Liver (tissue), 9 donors: ENCODE results near the gene PARM1. TPM values are rescaled to one million over a fixed set of nuclear protein-coding genes. Genes with fewer than 3 reads are reported as not detected.

Experiments
- DNase-seq: peaks from one replicate; pipeline ENCODE4 v3.0.0-alpha.2; 2017; ENCODE audit warnings: low spot score
- H3K27ac ChIP-seq, 2 donors: one replicate each; pipeline ENCODE4 v1.7.0; 2013; ENCODE audit warnings: inconsistent platforms in 2 of 2, low read length in 2 of 2, control low read depth in 1 of 2, low read depth in 1 of 2, mild to moderate bottlenecking in 1 of 2
- H3K27me3 ChIP-seq, 4 donors: one replicate each; pipeline versions ENCODE4 v1.6.1 to v1.7.0; 2013; ENCODE audit warnings: low read length in 3 of 4, inconsistent platforms in 1 of 4, mild to moderate bottlenecking in 1 of 4, moderate library complexity in 1 of 4; ENCODE audit not compliant: control insufficient read depth in 4 of 4, insufficient read depth in 4 of 4
- H3K36me3 ChIP-seq, 4 donors: one replicate each; pipeline versions ENCODE4 v1.6.1 to v1.7.0; 2013; ENCODE audit warnings: low read length in 3 of 4, mild to moderate bottlenecking in 3 of 4, low read depth in 1 of 4, moderate library complexity in 1 of 4; ENCODE audit not compliant: control insufficient read depth in 4 of 4, insufficient read depth in 3 of 4
- H3K4me1 ChIP-seq, 4 donors: one replicate each; pipeline versions ENCODE4 v1.6.1 to v1.7.0; 2013; ENCODE audit warnings: low read length in 3 of 4, mild to moderate bottlenecking in 3 of 4, moderate library complexity in 1 of 4; ENCODE audit not compliant: control insufficient read depth in 4 of 4, insufficient read depth in 4 of 4
- H3K4me3 ChIP-seq, 3 donors: one replicate each; pipeline versions ENCODE4 v1.6.1 to v1.7.0; 2013; ENCODE audit warnings: low read length in 3 of 3, control low read depth in 1 of 3, low read depth in 1 of 3, mild to moderate bottlenecking in 1 of 3
- H3K9ac ChIP-seq, 2 donors: one replicate each; pipeline ENCODE4 v1.7.0; 2013; ENCODE audit warnings: low read length in 2 of 2, mild to moderate bottlenecking in 2 of 2, moderate library complexity in 2 of 2, control low read depth in 1 of 2, low read depth in 1 of 2
- H3K9me3 ChIP-seq, 4 donors: one replicate each; pipeline versions ENCODE4 v1.6.1 to v1.7.0; 2013; ENCODE audit warnings: low read length in 3 of 4; ENCODE audit not compliant: control insufficient read depth in 4 of 4
- EGR1 ChIP-seq, 2 donors: IDR thresholded peaks; 2 replicates each; pipeline ENCODE4 v1.6.1; 2016 to 2018; ENCODE audit warnings: antibody characterized with exemption in 2 of 2, low read depth in 2 of 2
- FOXA1 ChIP-seq: IDR thresholded peaks from 2 replicates; pipeline ENCODE4 v1.6.1; 2016; ENCODE audit warnings: antibody characterized with exemption
- FOXA2 ChIP-seq: IDR thresholded peaks from 2 replicates; pipeline ENCODE4 v1.6.1; 2016; ENCODE audit warnings: antibody characterized with exemption
- GABPA ChIP-seq, 2 donors: IDR thresholded peaks in 1 of 2; conservative IDR thresholded peaks in 1 of 2; 2 replicates each; pipeline ENCODE4 v1.6.1; 2016; ENCODE audit warnings: antibody characterized with exemption in 2 of 2, mild to moderate bottlenecking in 1 of 2, moderate library complexity in 1 of 2
- HNF4A ChIP-seq, 2 donors: conservative IDR thresholded peaks; 2 replicates each; pipeline ENCODE4 v1.6.1; 2016; ENCODE audit warnings: antibody characterized with exemption in 2 of 2, mild to moderate bottlenecking in 2 of 2
- HNF4G ChIP-seq: IDR thresholded peaks from 2 replicates; pipeline ENCODE4 v1.6.1; 2016; ENCODE audit warnings: antibody characterized with exemption
- JUND ChIP-seq, 2 donors: IDR thresholded peaks; 2 replicates each; pipeline ENCODE4 v1.6.1; 2016; ENCODE audit warnings: antibody characterized with exemption in 2 of 2
- RAD21 ChIP-seq, 2 donors: IDR thresholded peaks; 2 replicates each; pipeline ENCODE4 v1.6.1; 2016; ENCODE audit warnings: antibody characterized with exemption in 2 of 2, mild to moderate bottlenecking in 2 of 2
- RXRA ChIP-seq, 2 donors: IDR thresholded peaks; 2 replicates each; pipeline ENCODE4 v1.6.1; 2017 to 2018; ENCODE audit warnings: antibody characterized with exemption in 2 of 2, mild to moderate bottlenecking in 1 of 2
- SP1 ChIP-seq: IDR thresholded peaks from 2 replicates; pipeline ENCODE4 v1.6.1; 2018; ENCODE audit warnings: antibody characterized with exemption, mild to moderate bottlenecking
- TAF1 ChIP-seq: conservative IDR thresholded peaks from 2 replicates; pipeline ENCODE4 v1.6.1; 2016; ENCODE audit warnings: antibody characterized with exemption, mild to moderate bottlenecking
- YY1 ChIP-seq: IDR thresholded peaks from 2 replicates; pipeline ENCODE4 v1.6.1; 2016; ENCODE audit warnings: antibody characterized with exemption, mild to moderate bottlenecking
- WGBS: extraction: QIAGEN DNeasy Blood & Tissue Kit; methylation state at CpG from one replicate; pipeline ENCODE4 v1.1.7; 2013; 5-methylcytosine and 5-hydroxymethylcytosine counted together
- polyA plus RNA-seq, 2 donors: library from polyadenylated mRNA; stranded (reverse) in 1 of 2; unstranded in 1 of 2; fragments of 200-250 nt in 1 of 2; fragments of >200 nt in 1 of 2; fragmentation: Nextera tagmentation in 1 of 2; extraction: Ambion mirVana in 1 of 2; gene quantifications; one replicate each; pipeline versions ENCODE4 v1.2.1 to v1.2.3, GENCODE V29; 2013 to 2015
- total RNA-seq, 2 donors: library from RNA; depleted of rRNA; stranded (reverse); fragments of >200 nt; gene quantifications; one replicate each; pipeline ENCODE4 v1.2.3, GENCODE V29; 2014
- TF ChIP-seq, protein P1 (sequence below): fragments of 150-350 bp; IDR thresholded peaks from 2 replicates; pipeline ENCODE4 v1.5.1; 2017; ENCODE audit warnings: improper control_type of control experiment, low read depth, low read length; ENCODE audit not compliant: missing input control
- TF ChIP-seq, protein P2 (sequence below): IDR thresholded peaks from 2 replicates; pipeline ENCODE4 v1.6.1; 2016; ENCODE audit warnings: antibody characterized with exemption
- TF ChIP-seq, protein P3 (sequence below): IDR thresholded peaks from 2 replicates; pipeline ENCODE4 v1.6.1; 2016; ENCODE audit warnings: antibody characterized with exemption
- TF ChIP-seq, protein P4 (sequence below): IDR thresholded peaks from 2 replicates; pipeline ENCODE4 v1.6.1; 2016; ENCODE audit warnings: antibody characterized with exemption, mild to moderate bottlenecking
- donor health status: healthy.
- donor health status: healthy.
- donor health status: healthy.
- donor health status: healthy.
- donor health status: healthy.

PARM1 gene, protein sequence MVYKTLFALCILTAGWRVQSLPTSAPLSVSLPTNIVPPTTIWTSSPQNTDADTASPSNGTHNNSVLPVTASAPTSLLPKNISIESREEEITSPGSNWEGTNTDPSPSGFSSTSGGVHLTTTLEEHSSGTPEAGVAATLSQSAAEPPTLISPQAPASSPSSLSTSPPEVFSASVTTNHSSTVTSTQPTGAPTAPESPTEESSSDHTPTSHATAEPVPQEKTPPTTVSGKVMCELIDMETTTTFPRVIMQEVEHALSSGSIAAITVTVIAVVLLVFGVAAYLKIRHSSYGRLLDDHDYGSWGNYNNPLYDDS
- total RNA-seq (1 to 10 TPM in 1 of 2 donors, under 1 TPM in 1; 0.47 to 2.2 TPM), polyA plus RNA-seq (1 to 10 TPM in 1 of 2 donors, under 1 TPM in 1; 0.42 to 1.0 TPM)

DNA sequence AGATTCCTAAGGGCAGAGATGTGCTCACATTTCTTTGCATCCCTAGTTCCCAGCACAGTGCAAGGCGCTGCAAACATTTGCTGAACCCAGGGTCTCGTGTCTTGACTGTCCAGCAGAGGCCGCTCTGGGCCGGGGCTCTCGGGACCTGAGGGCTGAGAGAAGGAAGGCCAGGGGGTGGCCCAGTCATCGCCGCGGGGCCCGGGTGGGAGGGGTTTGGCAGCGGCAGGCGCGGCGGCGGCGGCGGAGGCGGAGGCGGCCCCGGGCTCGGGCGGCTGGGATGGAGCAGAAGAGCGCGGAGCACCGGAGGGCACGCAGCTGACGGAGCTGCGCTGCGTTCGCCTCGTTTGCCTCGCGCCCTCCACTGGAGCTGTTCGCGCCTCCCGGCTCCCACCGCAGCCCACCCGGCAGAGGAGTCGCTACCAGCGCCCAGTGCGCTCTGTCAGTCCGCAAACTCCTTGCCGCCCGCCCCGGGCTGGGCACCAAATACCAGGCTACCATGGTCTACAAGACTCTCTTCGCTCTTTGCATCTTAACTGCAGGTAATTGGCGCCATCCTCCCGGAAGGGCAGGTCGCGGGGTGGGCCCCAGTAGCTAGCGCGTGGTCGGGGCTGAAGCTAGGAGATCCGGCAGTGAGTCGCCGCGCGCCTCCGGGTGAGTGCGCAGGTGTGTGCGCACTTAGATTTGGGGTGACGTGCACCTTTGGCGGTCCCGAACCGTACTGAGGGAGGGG, at the start of gene PARM1:
TSS of gene PARM1 (plus strand) at position 285 of the 730 bp plus-strand sequence. CDS start at position 497, 212 bp downstream.
- TF ChIP-seq YY1: no peak
- no peak for TF ChIP-seq TAF1
- TF ChIP-seq, protein P1, sequence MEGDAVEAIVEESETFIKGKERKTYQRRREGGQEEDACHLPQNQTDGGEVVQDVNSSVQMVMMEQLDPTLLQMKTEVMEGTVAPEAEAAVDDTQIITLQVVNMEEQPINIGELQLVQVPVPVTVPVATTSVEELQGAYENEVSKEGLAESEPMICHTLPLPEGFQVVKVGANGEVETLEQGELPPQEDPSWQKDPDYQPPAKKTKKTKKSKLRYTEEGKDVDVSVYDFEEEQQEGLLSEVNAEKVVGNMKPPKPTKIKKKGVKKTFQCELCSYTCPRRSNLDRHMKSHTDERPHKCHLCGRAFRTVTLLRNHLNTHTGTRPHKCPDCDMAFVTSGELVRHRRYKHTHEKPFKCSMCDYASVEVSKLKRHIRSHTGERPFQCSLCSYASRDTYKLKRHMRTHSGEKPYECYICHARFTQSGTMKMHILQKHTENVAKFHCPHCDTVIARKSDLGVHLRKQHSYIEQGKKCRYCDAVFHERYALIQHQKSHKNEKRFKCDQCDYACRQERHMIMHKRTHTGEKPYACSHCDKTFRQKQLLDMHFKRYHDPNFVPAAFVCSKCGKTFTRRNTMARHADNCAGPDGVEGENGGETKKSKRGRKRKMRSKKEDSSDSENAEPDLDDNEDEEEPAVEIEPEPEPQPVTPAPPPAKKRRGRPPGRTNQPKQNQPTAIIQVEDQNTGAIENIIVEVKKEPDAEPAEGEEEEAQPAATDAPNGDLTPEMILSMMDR: peak; percentile 41
- no peak for TF ChIP-seq JUND (IDR thresholded peaks at IDR 0.05)
- peak; percentile 74 to 80 for TF ChIP-seq RAD21 (IDR thresholded peaks at IDR 0.05)
- TF ChIP-seq SP1: no peak
- no peak for TF ChIP-seq HNF4G
- no peak for TF ChIP-seq FOXA1
- TF ChIP-seq, protein P2, sequence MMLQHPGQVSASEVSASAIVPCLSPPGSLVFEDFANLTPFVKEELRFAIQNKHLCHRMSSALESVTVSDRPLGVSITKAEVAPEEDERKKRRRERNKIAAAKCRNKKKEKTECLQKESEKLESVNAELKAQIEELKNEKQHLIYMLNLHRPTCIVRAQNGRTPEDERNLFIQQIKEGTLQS: no peak
- TF ChIP-seq RXRA (IDR thresholded peaks at IDR 0.05): no peak
- TF ChIP-seq, protein P3, sequence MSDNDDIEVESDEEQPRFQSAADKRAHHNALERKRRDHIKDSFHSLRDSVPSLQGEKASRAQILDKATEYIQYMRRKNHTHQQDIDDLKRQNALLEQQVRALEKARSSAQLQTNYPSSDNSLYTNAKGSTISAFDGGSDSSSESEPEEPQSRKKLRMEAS: no peak
- TF ChIP-seq HNF4A (conservative IDR thresholded peaks at IDR 0.05): no peak
- TF ChIP-seq, protein P4, sequence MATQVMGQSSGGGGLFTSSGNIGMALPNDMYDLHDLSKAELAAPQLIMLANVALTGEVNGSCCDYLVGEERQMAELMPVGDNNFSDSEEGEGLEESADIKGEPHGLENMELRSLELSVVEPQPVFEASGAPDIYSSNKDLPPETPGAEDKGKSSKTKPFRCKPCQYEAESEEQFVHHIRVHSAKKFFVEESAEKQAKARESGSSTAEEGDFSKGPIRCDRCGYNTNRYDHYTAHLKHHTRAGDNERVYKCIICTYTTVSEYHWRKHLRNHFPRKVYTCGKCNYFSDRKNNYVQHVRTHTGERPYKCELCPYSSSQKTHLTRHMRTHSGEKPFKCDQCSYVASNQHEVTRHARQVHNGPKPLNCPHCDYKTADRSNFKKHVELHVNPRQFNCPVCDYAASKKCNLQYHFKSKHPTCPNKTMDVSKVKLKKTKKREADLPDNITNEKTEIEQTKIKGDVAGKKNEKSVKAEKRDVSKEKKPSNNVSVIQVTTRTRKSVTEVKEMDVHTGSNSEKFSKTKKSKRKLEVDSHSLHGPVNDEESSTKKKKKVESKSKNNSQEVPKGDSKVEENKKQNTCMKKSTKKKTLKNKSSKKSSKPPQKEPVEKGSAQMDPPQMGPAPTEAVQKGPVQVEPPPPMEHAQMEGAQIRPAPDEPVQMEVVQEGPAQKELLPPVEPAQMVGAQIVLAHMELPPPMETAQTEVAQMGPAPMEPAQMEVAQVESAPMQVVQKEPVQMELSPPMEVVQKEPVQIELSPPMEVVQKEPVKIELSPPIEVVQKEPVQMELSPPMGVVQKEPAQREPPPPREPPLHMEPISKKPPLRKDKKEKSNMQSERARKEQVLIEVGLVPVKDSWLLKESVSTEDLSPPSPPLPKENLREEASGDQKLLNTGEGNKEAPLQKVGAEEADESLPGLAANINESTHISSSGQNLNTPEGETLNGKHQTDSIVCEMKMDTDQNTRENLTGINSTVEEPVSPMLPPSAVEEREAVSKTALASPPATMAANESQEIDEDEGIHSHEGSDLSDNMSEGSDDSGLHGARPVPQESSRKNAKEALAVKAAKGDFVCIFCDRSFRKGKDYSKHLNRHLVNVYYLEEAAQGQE: no peak
- Histone ChIP-seq H3K4me1 (peaks cover 9 to 22% (median 19%) of the 10 kb centered on the region in 4 donors), H3K27ac (no peak within 1 kb of the TSS), H3K9me3 (no peaks in the 10 kb centered on the region), H3K4me3 (peak within 1 kb of the TSS in 2 of 3 donors; percentile 42 to 49), H3K36me3 (no peaks in the 10 kb centered on the region), H3K27me3 (peaks cover 0 to 13% (median 6%) of the 10 kb centered on the region in 4 donors), H3K9ac (no peak within 1 kb of the TSS)
- DNase-seq: peak; percentile 77
- 1% methylated on average over 64 of the region's 64 CpGs for WGBS

DNA sequence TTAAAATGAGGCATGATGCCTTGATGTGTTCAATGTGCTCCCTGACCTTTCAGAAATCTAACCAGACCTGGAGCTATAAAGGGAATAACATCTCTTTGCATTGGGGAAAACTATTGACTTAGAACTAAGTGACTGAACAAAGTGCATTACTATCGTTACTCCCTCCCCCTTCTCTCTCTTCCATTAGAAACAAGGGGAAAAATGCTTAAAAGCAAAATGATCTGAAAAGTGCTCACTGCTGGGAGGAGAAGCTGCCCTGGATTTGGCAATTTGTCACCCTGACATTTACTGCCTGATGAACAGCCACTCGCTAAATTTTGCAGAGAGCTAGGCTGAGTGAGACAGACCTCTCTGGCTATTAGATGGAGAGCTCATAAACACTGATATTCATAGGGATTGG, 48.6 kb upstream of the PARM1 start:
- Histone ChIP-seq H3K4me3 (no peak overlapping the region), H3K36me3 (no peaks in the 10 kb centered on the region), H3K27me3 (peaks cover 0 to 4% (median 0%) of the 10 kb centered on the region in 4 donors), H3K9me3 (peaks cover 0 to 3% (median 1%) of the 10 kb centered on the region in 4 donors), H3K9ac (no peak overlapping the region), H3K27ac (no peak overlapping the region), H3K4me1 (no peaks in the 10 kb centered on the region)
- no peak for DNase-seq
- 27% methylated on average over 2 of the region's 2 CpGs for WGBS
- no peak for TF ChIP-seq FOXA2
- TF ChIP-seq, protein P3: no peak
- no peak for TF ChIP-seq YY1
- TF ChIP-seq JUND (IDR thresholded peaks at IDR 0.05): no peak
- no peak for TF ChIP-seq GABPA (IDR thresholded peaks at IDR 0.05 in 1 of 2, conservative IDR thresholded peaks at IDR 0.05 in 1 of 2)
- TF ChIP-seq HNF4A (conservative IDR thresholded peaks at IDR 0.05): no peak
- no peak for TF ChIP-seq SP1
- no peak for TF ChIP-seq FOXA1
- TF ChIP-seq RXRA (IDR thresholded peaks at IDR 0.05): no peak
- TF ChIP-seq, protein P1: no peak
- TF ChIP-seq, protein P2: no peak
- no peak for TF ChIP-seq EGR1 (IDR thresholded peaks at IDR 0.05; ENCODE audit: low read depth in 2 of 2)
- no peak for TF ChIP-seq HNF4G
- TF ChIP-seq TAF1: no peak
